IMR-90 (cell line): ENCODE measurements around the gene EFHD1. TPM values are rescaled to one million over a fixed set of nuclear protein-coding genes. Genes with fewer than 3 reads are reported as not detected.

Experiments used
- ATAC-seq: fragments of 200-7000 bp; cut with Tn5 transposase; 2 replicates; pipeline ENCODE4 v1.9.1; 2020; ENCODE audit warnings: low read depth, mild to moderate bottlenecking, moderate library complexity
- BruUV-seq: library from RNA; stranded (reverse); fragments of 400-500 nt; replicated peaks from 2 replicates; lab custom pipeline; 2021; lab: Mats Ljungman, UMichigan
- CTCF ChIA-PET: fragments of 300-600 bp; formaldehyde crosslinking; extraction: SDS; loops from one replicate; lab custom pipeline; 2021; ENCODE audit warnings: antibody characterized with exemption; lab: Yijun Ruan, JAX
- POLR2A ChIA-PET: fragments of 300-600 bp; sonication (Branson Sonifier 250); formaldehyde crosslinking; loops from one replicate; lab custom pipeline; 2022; ENCODE audit warnings: antibody characterized with exemption; ENCODE audit not compliant: unreplicated experiment; lab: Charles Lee
- DNase-seq: peaks from one replicate; pipeline ENCODE4 v3.0.0; 2013
- H2AFZ ChIP-seq: replicated peaks from 2 replicates; pipeline ENCODE3; 2013; ENCODE audit warnings: low read length, mild to moderate bottlenecking; ENCODE audit not compliant: poor library complexity
- H2AK5ac ChIP-seq: 2 replicates; pipeline ENCODE4 v1.6.1; 2013; ENCODE audit warnings: low read depth, low read length, inconsistent platforms
- H2AK9ac ChIP-seq: replicated peaks from 2 replicates; pipeline ENCODE3; 2013; ENCODE audit warnings: mild to moderate bottlenecking, low read depth, low read length, moderate library complexity; ENCODE audit not compliant: poor library complexity
- H2BK120ac ChIP-seq: 2 replicates; pipeline ENCODE4 v1.6.1; 2013; ENCODE audit warnings: low read depth, low read length, inconsistent platforms
- H2BK15ac ChIP-seq: 3 replicates; pipeline ENCODE4 v1.6.1; 2013; ENCODE audit warnings: low read depth, low read length, inconsistent platforms
- H2BK20ac ChIP-seq: 2 replicates; pipeline ENCODE4 v1.6.1; 2013; ENCODE audit warnings: low read depth, mild to moderate bottlenecking, inconsistent platforms, low read length, moderate library complexity
- H2BK5ac ChIP-seq: 2 replicates; pipeline ENCODE4 v1.6.1; 2013; ENCODE audit warnings: mild to moderate bottlenecking, low read depth, low read length, inconsistent platforms; ENCODE audit not compliant: poor library complexity, severe bottlenecking
- H3K14ac ChIP-seq: replicated peaks from 2 replicates; pipeline ENCODE4 v1.6.1; 2013; ENCODE audit warnings: low read depth, low read length, inconsistent platforms
- H3K18ac ChIP-seq: 2 replicates; pipeline ENCODE4 v1.6.1; 2013; ENCODE audit warnings: low read depth, low read length, control low read depth
- H3K23ac ChIP-seq: 2 replicates; pipeline ENCODE4 v1.6.1; 2013; ENCODE audit warnings: low read depth, low read length, inconsistent platforms
- H3K27ac ChIP-seq: 2 replicates; pipeline ENCODE4 v1.5.1; 2013; ENCODE audit warnings: mild to moderate bottlenecking, control low read depth, low read length; ENCODE audit not compliant: insufficient read depth
- H3K27me3 ChIP-seq: 2 replicates; pipeline ENCODE4 v1.6.1; 2013; ENCODE audit warnings: low read length; ENCODE audit not compliant: control insufficient read depth, insufficient read depth
- H3K36me3 ChIP-seq: 2 replicates; pipeline ENCODE4 v1.6.1; 2013; ENCODE audit warnings: low read length, mixed read lengths; ENCODE audit not compliant: control insufficient read depth, insufficient read depth
- H3K4ac ChIP-seq: 2 replicates; pipeline ENCODE4 v1.6.1; 2013; ENCODE audit warnings: low read depth, low read length, inconsistent platforms
- H3K4me1 ChIP-seq: 2 replicates; pipeline ENCODE4 v1.6.1; 2013; ENCODE audit warnings: low read length, mixed read lengths; ENCODE audit not compliant: control insufficient read depth, insufficient read depth
- H3K4me2 ChIP-seq: 2 replicates; pipeline ENCODE4 v1.6.1; 2013; ENCODE audit warnings: low read depth, mild to moderate bottlenecking, control low read depth, low read length, moderate library complexity
- H3K4me3 ChIP-seq: 2 replicates; pipeline ENCODE4 v1.5.1; 2013; ENCODE audit warnings: low read depth, mild to moderate bottlenecking, control low read depth, low read length, moderate library complexity; ENCODE audit not compliant: insufficient read depth
- H3K56ac ChIP-seq: 2 replicates; pipeline ENCODE4 v1.6.1; 2013; ENCODE audit warnings: low read length, inconsistent platforms; ENCODE audit not compliant: insufficient read depth; ENCODE audit errors: extremely low read depth
- H3K79me1 ChIP-seq, 2 experiments: 2 replicates each; pipeline ENCODE4 v1.6.1; 2013; ENCODE audit warnings: low read length in 2 of 2, inconsistent platforms in 1 of 2, low read depth in 1 of 2
- H3K9ac ChIP-seq: 2 replicates; pipeline ENCODE4 v1.6.1; 2013; ENCODE audit warnings: low read depth, low read length, control low read depth
- H3K9me1 ChIP-seq: 2 replicates; pipeline ENCODE4 v1.6.1; 2013; ENCODE audit warnings: low read length, inconsistent platforms; ENCODE audit not compliant: insufficient read depth
- H3K9me3 ChIP-seq: 2 replicates; pipeline ENCODE4 v1.6.1; 2013; ENCODE audit warnings: low read length; ENCODE audit not compliant: control insufficient read depth, insufficient read depth
- H4K20me1 ChIP-seq: 2 replicates; pipeline ENCODE4 v1.6.1; 2013; ENCODE audit warnings: low read length, inconsistent platforms; ENCODE audit not compliant: insufficient read depth
- H4K5ac ChIP-seq: 2 replicates; pipeline ENCODE4 v1.6.1; 2013; ENCODE audit warnings: mild to moderate bottlenecking, low read depth, low read length, control low read depth
- H4K8ac ChIP-seq, 2 experiments: 2 replicates each; pipeline ENCODE4 v1.6.1; 2013; ENCODE audit warnings: low read depth in 2 of 2, low read length in 2 of 2, control low read depth in 1 of 2, inconsistent platforms in 1 of 2
- H4K91ac ChIP-seq: 2 replicates; pipeline ENCODE4 v1.6.1; 2013; ENCODE audit warnings: low read depth, low read length, inconsistent platforms; ENCODE audit not compliant: insufficient read depth
- BHLHE40 ChIP-seq: fragments of 150-350 bp; IDR thresholded peaks from 2 replicates; pipeline ENCODE4 v1.6.1; 2016; ENCODE audit warnings: mild to moderate bottlenecking, low read depth, low read length
- CEBPB ChIP-seq: IDR thresholded peaks from 2 replicates; pipeline ENCODE4 v1.6.1; 2012; ENCODE audit warnings: low read depth, low read length, improper control_type of control experiment
- CHD1 ChIP-seq: IDR thresholded peaks from 2 replicates; pipeline ENCODE4 v1.6.1; 2012; ENCODE audit warnings: low read depth, low read length, improper control_type of control experiment
- ELK1 ChIP-seq: fragments of 150-350 bp; IDR thresholded peaks from 2 replicates; pipeline ENCODE4 v1.6.1; 2016; ENCODE audit warnings: low read depth, mild to moderate bottlenecking, low read length, moderate library complexity, borderline replicate concordance
- FOS ChIP-seq: fragments of 150-350 bp; IDR thresholded peaks from 2 replicates; pipeline ENCODE4 v1.6.1; 2016; ENCODE audit warnings: low read depth, low read length
- MAZ ChIP-seq: IDR thresholded peaks from 2 replicates; pipeline ENCODE4 v1.6.1; 2012; ENCODE audit warnings: low read depth, mild to moderate bottlenecking, low read length, improper control_type of control experiment, moderate library complexity, borderline replicate concordance
- MXI1 ChIP-seq: IDR thresholded peaks from 2 replicates; pipeline ENCODE4 v1.6.1; 2012; ENCODE audit warnings: low read depth, mild to moderate bottlenecking, low read length, moderate library complexity, borderline replicate concordance
- NFE2L2 ChIP-seq: fragments of 150-350 bp; IDR thresholded peaks from 2 replicates; pipeline ENCODE4 v1.6.1; 2016; ENCODE audit warnings: low read depth, mild to moderate bottlenecking, low read length
- POLR2A ChIP-seq: IDR thresholded peaks from 2 replicates; pipeline ENCODE4 v1.6.1; 2012; ENCODE audit warnings: mild to moderate bottlenecking, low read depth, low read length
- RAD21 ChIP-seq: IDR thresholded peaks from 2 replicates; pipeline ENCODE4 v1.6.1; 2012; ENCODE audit warnings: low read length, improper control_type of control experiment
- RCOR1 ChIP-seq: IDR thresholded peaks from 2 replicates; pipeline ENCODE4 v1.6.1; 2012; ENCODE audit warnings: mild to moderate bottlenecking, low read length, improper control_type of control experiment; ENCODE audit not compliant: insufficient replicate concordance
- RFX5 ChIP-seq: IDR thresholded peaks from 2 replicates; pipeline ENCODE4 v1.8.0; 2012; ENCODE audit warnings: low read depth, mild to moderate bottlenecking, low read length, moderate library complexity
- SMC3 ChIP-seq: fragments of 150-350 bp; IDR thresholded peaks from 2 replicates; pipeline ENCODE4 v1.6.1; 2016; ENCODE audit warnings: low read depth, mild to moderate bottlenecking, antibody characterized with exemption, low read length, moderate library complexity
- WGBS, 2 experiments: methylation state at CpG; one replicate each; pipeline versions ENCODE4 v1.1.5 to v1.1.7; 2013; ENCODE audit warnings: missing lambda C conversion rate in 2 of 2; ENCODE audit not compliant: insufficient read length in 1 of 2; ENCODE audit errors: extremely low coverage in 2 of 2; 5-methylcytosine and 5-hydroxymethylcytosine counted together
- dilution Hi-C: fragments of 300-500 bp; cut with HindIII; formaldehyde crosslinking; loops from one replicate; pipeline ENCODE4 v1.14.3; 2018; ENCODE audit warnings: low sequenced_read_pairs; ENCODE audit not compliant: unreplicated experiment
- in situ Hi-C: fragments of 300-500 bp; cut with MboI; formaldehyde crosslinking; loops from 3 replicates; pipeline ENCODE4 v1.14.3; 2019; ENCODE audit warnings: low sequenced_read_pairs, inconsistent platforms, mixed read lengths
- intact Hi-C: fragments of 100-400 bp; cut with micrococcal nuclease; formaldehyde crosslinking; loops from 2 replicates; pipeline ENCODE4 v1.10.0; 2022
- polyA plus RNA-seq, 3 experiments: library from polyadenylated mRNA; depleted of rRNA; stranded (reverse); fragments of >200 nt; gene quantifications; 2 replicates each; pipeline ENCODE4 v1.2.3, GENCODE V29; 2012; ENCODE audit warnings: low replicate concordance in 1 of 3
- total RNA-seq: library from RNA; depleted of rRNA; stranded (reverse); fragments of >200 nt; gene quantifications from 2 replicates; pipeline ENCODE4 v1.2.3, GENCODE V29; 2012
- TF ChIP-seq, protein P1 (sequence below): fragments of 150-350 bp; IDR thresholded peaks from 2 replicates; pipeline ENCODE4 v1.6.1; 2017; ENCODE audit warnings: mild to moderate bottlenecking, antibody characterized with exemption, low read length, low read depth
- TF ChIP-seq, protein P2 (sequence below): conservative IDR thresholded peaks from 2 replicates; pipeline ENCODE4 v1.5.1; 2012; ENCODE audit warnings: mild to moderate bottlenecking, low read depth, low read length, improper control_type of control experiment

Gene EFHD1
- total and polyA plus RNA-seq, 2 of the 4 experiments (the other 2 are of a cell fraction) = 0.27 TPM; not detected in 1

DNA sequence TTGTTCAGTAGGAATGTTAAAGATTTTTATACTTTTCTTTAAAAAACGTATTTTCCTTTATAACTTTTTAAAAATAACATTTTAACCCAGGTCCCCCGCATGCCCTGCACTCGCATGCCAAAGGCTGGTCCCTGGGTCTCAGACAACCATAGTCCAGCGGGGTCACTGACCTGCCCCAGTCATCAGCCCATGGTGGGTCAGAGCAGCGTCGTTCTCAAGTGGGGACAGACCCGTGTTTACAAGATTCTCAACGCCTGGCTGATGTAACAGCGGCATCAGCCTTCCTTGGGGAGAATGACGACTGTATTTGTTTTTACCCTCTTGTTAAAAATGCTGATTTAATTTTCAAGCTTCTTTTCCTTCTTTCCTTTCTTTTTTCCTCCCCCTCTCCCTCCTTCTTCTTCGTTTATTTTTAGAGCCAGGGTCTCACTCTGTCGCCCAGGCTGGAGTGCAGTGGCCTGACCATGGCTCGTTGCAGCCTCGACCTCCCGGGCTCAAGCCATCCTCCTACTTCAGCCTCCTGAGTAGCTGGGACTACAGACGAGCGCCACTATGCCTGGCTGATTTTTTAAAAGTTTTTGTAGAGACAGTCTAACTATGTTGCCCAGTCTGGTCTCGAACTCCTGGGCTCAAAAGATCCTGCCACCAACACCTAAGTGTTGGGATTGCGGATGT, 1.0 kb upstream of the EFHD1 start:
- Histone ChIP-seq H2BK15ac (no peak overlapping the region), H2AK5ac (no peak overlapping the region), H4K5ac (no peak overlapping the region), H3K14ac (no peak overlapping the region), H2AK9ac (no peak overlapping the region), H3K9ac (no peak overlapping the region), H3K9me3 (no peaks in the 10 kb centered on the region), H3K18ac (no peak overlapping the region), H3K79me1 (no peaks in the 10 kb centered on the region), H3K9me1 (no peaks in the 10 kb centered on the region), H2BK120ac (no peak overlapping the region), H3K4me1 (no peaks in the 10 kb centered on the region), H2AFZ (peak overlapping the region; percentile 48), H3K56ac (no peak overlapping the region), H3K4me2 (peak overlapping the region; percentile 89; the same call in 1 of the 2 replicates), H3K27me3 (peaks cover 54% of the 10 kb centered on the region), H3K27ac (no peak overlapping the region), H3K36me3 (no peaks in the 10 kb centered on the region), H4K20me1 (no peaks in the 10 kb centered on the region), H3K4ac (no peak overlapping the region), H4K91ac (no peak overlapping the region), H4K8ac (no peak overlapping the region), H3K4me3 (peak overlapping the region; percentile 60), H2BK5ac (no peak overlapping the region), H2BK20ac (no peak overlapping the region), H3K23ac (0 out of 2 replicates have a peak overlapping the region, but pooled peaks have one; percentile 38)
- BruUV-seq = no TSS peak
- DNase-seq (no peak), ATAC-seq (no peak)
- WGBS, 2 experiments = 82% methylated on average over 2 of the region's 19 CpGs; no CpG with 5 or more reads in 1 of the 2 experiments
- ChIA-PET CTCF (no interaction called here), POLR2A (no interaction called here)
- intact Hi-C loops = no loop called here
- in situ Hi-C loops = no loop called here
- no peak for TF ChIP-seq ELK1
- no peak for TF ChIP-seq SMC3
- TF ChIP-seq, protein P1, sequence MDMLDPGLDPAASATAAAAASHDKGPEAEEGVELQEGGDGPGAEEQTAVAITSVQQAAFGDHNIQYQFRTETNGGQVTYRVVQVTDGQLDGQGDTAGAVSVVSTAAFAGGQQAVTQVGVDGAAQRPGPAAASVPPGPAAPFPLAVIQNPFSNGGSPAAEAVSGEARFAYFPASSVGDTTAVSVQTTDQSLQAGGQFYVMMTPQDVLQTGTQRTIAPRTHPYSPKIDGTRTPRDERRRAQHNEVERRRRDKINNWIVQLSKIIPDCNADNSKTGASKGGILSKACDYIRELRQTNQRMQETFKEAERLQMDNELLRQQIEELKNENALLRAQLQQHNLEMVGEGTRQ = no peak
- TF ChIP-seq POLR2A = no peak
- no peak for TF ChIP-seq CEBPB
- TF ChIP-seq RCOR1 = no peak
- TF ChIP-seq RFX5 = no peak
- no peak for TF ChIP-seq BHLHE40
- no peak for TF ChIP-seq MAZ
- no peak for TF ChIP-seq RAD21
- no peak for TF ChIP-seq NFE2L2
- TF ChIP-seq FOS = no peak
- no peak for TF ChIP-seq CHD1
- TF ChIP-seq, protein P2, sequence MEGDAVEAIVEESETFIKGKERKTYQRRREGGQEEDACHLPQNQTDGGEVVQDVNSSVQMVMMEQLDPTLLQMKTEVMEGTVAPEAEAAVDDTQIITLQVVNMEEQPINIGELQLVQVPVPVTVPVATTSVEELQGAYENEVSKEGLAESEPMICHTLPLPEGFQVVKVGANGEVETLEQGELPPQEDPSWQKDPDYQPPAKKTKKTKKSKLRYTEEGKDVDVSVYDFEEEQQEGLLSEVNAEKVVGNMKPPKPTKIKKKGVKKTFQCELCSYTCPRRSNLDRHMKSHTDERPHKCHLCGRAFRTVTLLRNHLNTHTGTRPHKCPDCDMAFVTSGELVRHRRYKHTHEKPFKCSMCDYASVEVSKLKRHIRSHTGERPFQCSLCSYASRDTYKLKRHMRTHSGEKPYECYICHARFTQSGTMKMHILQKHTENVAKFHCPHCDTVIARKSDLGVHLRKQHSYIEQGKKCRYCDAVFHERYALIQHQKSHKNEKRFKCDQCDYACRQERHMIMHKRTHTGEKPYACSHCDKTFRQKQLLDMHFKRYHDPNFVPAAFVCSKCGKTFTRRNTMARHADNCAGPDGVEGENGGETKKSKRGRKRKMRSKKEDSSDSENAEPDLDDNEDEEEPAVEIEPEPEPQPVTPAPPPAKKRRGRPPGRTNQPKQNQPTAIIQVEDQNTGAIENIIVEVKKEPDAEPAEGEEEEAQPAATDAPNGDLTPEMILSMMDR = no peak
- no peak for TF ChIP-seq MXI1
- dilution Hi-C loops = no loop called here
